Neural cell (in vitro differentiated cells): ENCODE results near the gene PLD1. TPM values are rescaled to one million over a fixed set of nuclear protein-coding genes. Genes with fewer than 3 reads are reported as not detected.

ENCODE experiments used
- H2AFZ ChIP-seq: fragments of 200-600, 300-800 bp; sonication (generic), shearing (Covaris generic); 2 replicates; pipeline ENCODE4 v1.6.0; 2014; ENCODE audit warnings: low read depth, mild to moderate bottlenecking, antibody characterized with exemption, low read length, moderate library complexity
- H3F3A ChIP-seq: fragments of 200-600 bp; shearing (Covaris generic); 2 replicates; pipeline ENCODE4 v1.6.1; 2016; ENCODE audit warnings: mild to moderate bottlenecking, moderate library complexity, mixed read lengths, antibody characterized with exemption, low read length; ENCODE audit not compliant: insufficient read depth, poor library complexity, severe bottlenecking
- H3K27ac ChIP-seq: fragments of 200-600, 300-800 bp; sonication (generic), shearing (Covaris generic); 2 replicates; pipeline ENCODE4 v1.5.1; 2014; ENCODE audit warnings: mild to moderate bottlenecking, low read length, moderate library complexity
- H3K27me3 ChIP-seq: fragments of 300-800, 200-600 bp; sonication (generic), shearing (Covaris generic); 2 replicates; pipeline ENCODE4 v1.6.0; 2014; ENCODE audit warnings: mild to moderate bottlenecking, low read depth, low read length, moderate library complexity; ENCODE audit not compliant: insufficient read depth
- H3K36me3 ChIP-seq: fragments of 300-800, 200-600 bp; sonication (generic), shearing (Covaris generic); 2 replicates; pipeline ENCODE4 v1.5.1; 2014; ENCODE audit warnings: mild to moderate bottlenecking, antibody characterized with exemption, low read length, moderate library complexity; ENCODE audit not compliant: insufficient read depth
- H3K4me2 ChIP-seq: fragments of 300-800, 200-600 bp; sonication (generic), shearing (Covaris generic); 2 replicates; pipeline ENCODE4 v1.6.0; 2014; ENCODE audit warnings: mild to moderate bottlenecking, low read length
- H3K4me3 ChIP-seq: fragments of 300-800, 200-600 bp; sonication (generic), shearing (Covaris generic); 2 replicates; pipeline ENCODE4 v1.5.1; 2014; ENCODE audit warnings: mild to moderate bottlenecking, low read length, moderate library complexity
- H3K79me2 ChIP-seq: fragments of 200-600 bp; shearing (Covaris generic); replicated peaks from 2 replicates; pipeline ENCODE4 v1.6.0; 2014; ENCODE audit warnings: mild to moderate bottlenecking, low read length, moderate library complexity; ENCODE audit not compliant: insufficient read depth
- H3K9ac ChIP-seq: fragments of 300-800, 200-600 bp; sonication (generic), shearing (Covaris generic); 2 replicates; pipeline ENCODE4 v1.6.1; 2016; ENCODE audit warnings: mild to moderate bottlenecking, low read length, mixed read lengths
- H3K9me2 ChIP-seq: fragments of 200-600 bp; shearing (Covaris generic); 2 replicates; pipeline ENCODE4 v1.6.1; 2016; ENCODE audit warnings: mild to moderate bottlenecking, low read length, mixed read lengths; ENCODE audit not compliant: insufficient read depth
- H3K9me3 ChIP-seq: fragments of 200-600, 300-800 bp; sonication (generic), shearing (Covaris generic); 2 replicates; pipeline ENCODE4 v1.6.1; 2016; ENCODE audit warnings: mild to moderate bottlenecking, mixed run types, low read length, moderate library complexity, mixed read lengths
- H4K20me1 ChIP-seq: fragments of 200-600 bp; shearing (Covaris generic); 2 replicates; pipeline ENCODE4 v1.6.1; 2016; ENCODE audit warnings: mild to moderate bottlenecking, mixed run types; ENCODE audit not compliant: insufficient read depth
- EP300 ChIP-seq: fragments of 450-650 bp; conservative IDR thresholded peaks from 2 replicates; pipeline ENCODE4 v1.6.1; 2014; ENCODE audit warnings: antibody characterized with exemption, mild to moderate bottlenecking, moderate library complexity; ENCODE audit not compliant: poor library complexity, severe bottlenecking
- EZH2 ChIP-seq: fragments of 200-600, 300-800 bp; shearing (Covaris generic), sonication (generic); IDR thresholded peaks from 2 replicates; pipeline ENCODE4 v1.6.1; 2014; ENCODE audit warnings: antibody characterized with exemption, low read length, borderline replicate concordance, mild to moderate bottlenecking; ENCODE audit not compliant: insufficient read depth, poor library complexity, severe bottlenecking
- MXI1 ChIP-seq: fragments of 450-650 bp; conservative IDR thresholded peaks from 2 replicates; pipeline ENCODE4 v1.6.1; 2014; ENCODE audit warnings: antibody characterized with exemption, mild to moderate bottlenecking; ENCODE audit not compliant: poor library complexity, severe bottlenecking
- POLR2AphosphoS5 ChIP-seq: IDR thresholded peaks from 2 replicates; pipeline ENCODE4 v1.6.1; 2012
- RAD21 ChIP-seq: fragments of 450-650 bp; conservative IDR thresholded peaks from 2 replicates; pipeline ENCODE4 v1.6.1; 2014; ENCODE audit warnings: antibody characterized with exemption, mild to moderate bottlenecking, moderate library complexity
- SMC3 ChIP-seq: fragments of 450-650 bp; conservative IDR thresholded peaks from 2 replicates; pipeline ENCODE4 v1.6.1; 2014; ENCODE audit warnings: antibody characterized with exemption, mild to moderate bottlenecking, moderate library complexity; ENCODE audit not compliant: poor library complexity
- TAF1 ChIP-seq: IDR thresholded peaks from 2 replicates; pipeline ENCODE4 v1.6.1; 2012; ENCODE audit warnings: low read depth
- polyA plus RNA-seq: library from polyadenylated mRNA; depleted of rRNA; stranded (reverse); fragments of >200 nt; gene quantifications from 2 replicates; pipeline ENCODE4 v1.2.3, GENCODE V29; 2014
- TF ChIP-seq, protein P1 (sequence below): IDR thresholded peaks from 2 replicates; pipeline ENCODE4 v1.6.1; 2012; ENCODE audit warnings: borderline replicate concordance
- TF ChIP-seq, protein P2 (sequence below): fragments of 450-650 bp; IDR thresholded peaks from 2 replicates; pipeline ENCODE4 v1.5.1; 2014; ENCODE audit warnings: antibody characterized with exemption, mild to moderate bottlenecking, moderate library complexity; ENCODE audit not compliant: poor library complexity, severe bottlenecking

The PLD1 gene
- polyA plus RNA-seq, 1 donor from 2014 or later, result 0.06 TPM

DNA sequence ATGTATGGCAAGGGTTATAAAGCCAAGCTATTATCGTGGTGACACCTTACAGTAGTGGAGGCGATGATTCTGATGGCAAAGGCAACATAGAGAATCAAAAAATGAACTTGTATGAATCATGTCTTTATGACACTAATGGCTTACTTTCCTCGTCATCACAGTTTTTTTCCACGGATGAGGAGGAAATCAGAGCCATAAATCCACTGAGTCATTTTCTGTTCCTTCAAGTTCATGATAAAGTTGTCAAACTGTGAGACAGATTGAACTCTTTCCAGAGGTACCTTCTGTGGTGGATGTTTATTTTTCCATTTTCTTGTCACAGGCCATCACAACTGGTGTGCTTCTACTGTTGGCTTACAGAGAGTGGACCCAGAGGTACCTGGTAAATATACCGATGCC, 41.4 kb upstream of the PLD1 start:
- Histone ChIP-seq H4K20me1 (no peaks in the 10 kb centered on the region), H3F3A (no peaks in the 10 kb centered on the region), H3K27me3 (no peaks in the 10 kb centered on the region), H3K9me2 (no peaks in the 10 kb centered on the region), H2AFZ (no peak overlapping the region), H3K9ac (no peak overlapping the region), H3K4me3 (no peak overlapping the region), H3K4me2 (no peak overlapping the region), H3K36me3 (no peaks in the 10 kb centered on the region), H3K9me3 (no peaks in the 10 kb centered on the region), H3K27ac (peak overlapping the region; percentile 22), H3K79me2 (no peaks in the 10 kb centered on the region)
- TF ChIP-seq POLR2AphosphoS5, result peak; percentile 52
- TF ChIP-seq EP300, result peak; percentile 86
- no peak for TF ChIP-seq RAD21

DNA sequence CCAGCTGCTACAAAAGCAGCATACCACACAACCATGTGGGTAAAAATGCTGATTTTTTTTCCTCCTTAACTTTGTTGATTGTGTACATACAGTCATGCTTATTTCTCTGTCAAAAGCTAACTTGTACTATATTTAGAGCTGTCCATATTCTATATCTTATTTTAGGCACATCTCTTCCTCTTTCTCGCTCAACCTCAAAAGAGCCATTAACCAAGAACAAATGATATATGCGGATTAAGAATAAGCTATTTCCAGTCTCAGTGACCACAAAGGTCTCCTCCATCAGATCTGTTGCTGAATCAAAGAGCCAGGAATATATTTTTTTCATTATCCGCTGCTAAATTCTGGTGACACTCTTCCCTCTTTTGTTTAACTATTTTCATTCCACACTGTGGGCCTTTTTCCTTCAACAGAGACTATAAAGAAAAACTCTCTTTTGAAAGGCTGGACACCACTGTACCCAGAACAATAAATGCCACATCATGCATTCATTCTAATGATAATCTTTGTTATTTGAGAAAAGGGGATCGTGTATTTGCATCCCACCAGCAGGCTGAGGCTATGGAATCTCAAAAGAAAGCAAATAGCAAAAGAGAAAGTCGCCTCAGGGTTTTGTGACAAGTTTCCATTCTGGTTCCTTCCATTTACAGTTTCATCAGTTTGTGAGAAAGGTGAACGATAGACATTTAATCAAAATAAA, 40.8 kb upstream of the PLD1 start:
- Histone ChIP-seq H3K27ac (peak overlapping the region; percentile 22), H2AFZ (no peak overlapping the region), H3K9ac (no peak overlapping the region), H3K36me3 (no peaks in the 10 kb centered on the region), H3K4me3 (no peak overlapping the region), H4K20me1 (no peaks in the 10 kb centered on the region), H3K27me3 (no peaks in the 10 kb centered on the region), H3K9me2 (no peaks in the 10 kb centered on the region), H3K4me2 (no peak overlapping the region), H3K9me3 (no peaks in the 10 kb centered on the region), H3F3A (no peaks in the 10 kb centered on the region), H3K79me2 (no peaks in the 10 kb centered on the region)
- TF ChIP-seq EP300, result no peak

DNA sequence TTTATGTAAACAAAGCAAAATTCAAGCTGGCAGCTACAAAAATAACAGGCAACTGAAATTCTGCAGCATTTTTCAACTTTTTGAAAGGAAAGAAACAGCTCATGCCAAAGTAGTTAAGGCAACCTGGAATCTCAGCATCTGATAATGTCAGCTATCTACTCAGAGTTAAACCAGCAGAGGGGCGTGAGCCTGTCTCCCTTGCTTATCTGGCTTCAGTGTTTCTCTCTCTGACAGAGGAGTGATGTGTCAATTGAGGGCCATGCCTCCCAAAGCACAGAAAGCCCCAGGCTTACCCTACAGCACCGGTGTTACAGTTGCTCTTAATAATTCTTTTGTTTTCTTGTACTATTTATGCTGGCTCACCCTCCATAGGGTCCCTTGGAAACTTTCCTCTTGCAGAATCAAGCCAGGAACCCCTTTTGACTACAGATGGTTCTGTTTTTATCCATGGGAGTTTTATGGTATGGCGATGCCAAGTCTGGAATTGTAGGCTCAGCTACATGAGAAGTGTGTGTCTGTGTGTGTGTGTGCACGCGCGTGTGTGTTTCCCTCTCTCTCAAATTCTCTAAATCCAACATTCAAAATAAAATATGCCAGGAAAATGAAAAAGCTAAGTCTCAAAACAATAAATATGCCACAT, 40.2 kb upstream of the PLD1 start:
- Histone ChIP-seq H3K4me2 (no peak overlapping the region), H2AFZ (no peak overlapping the region), H3K4me3 (no peak overlapping the region), H3K27ac (no peak overlapping the region), H3F3A (no peaks in the 10 kb centered on the region), H3K9me2 (no peaks in the 10 kb centered on the region), H3K36me3 (no peaks in the 10 kb centered on the region), H3K79me2 (no peaks in the 10 kb centered on the region), H4K20me1 (no peaks in the 10 kb centered on the region), H3K9ac (no peak overlapping the region), H3K27me3 (no peaks in the 10 kb centered on the region), H3K9me3 (no peaks in the 10 kb centered on the region)
- TF ChIP-seq POLR2AphosphoS5 (no peak), EP300 (no peak), SMC3 (no peak), MXI1 (no peak), TAF1 (no peak), RAD21 (no peak), EZH2 (no peak)
- TF ChIP-seq, protein P1, sequence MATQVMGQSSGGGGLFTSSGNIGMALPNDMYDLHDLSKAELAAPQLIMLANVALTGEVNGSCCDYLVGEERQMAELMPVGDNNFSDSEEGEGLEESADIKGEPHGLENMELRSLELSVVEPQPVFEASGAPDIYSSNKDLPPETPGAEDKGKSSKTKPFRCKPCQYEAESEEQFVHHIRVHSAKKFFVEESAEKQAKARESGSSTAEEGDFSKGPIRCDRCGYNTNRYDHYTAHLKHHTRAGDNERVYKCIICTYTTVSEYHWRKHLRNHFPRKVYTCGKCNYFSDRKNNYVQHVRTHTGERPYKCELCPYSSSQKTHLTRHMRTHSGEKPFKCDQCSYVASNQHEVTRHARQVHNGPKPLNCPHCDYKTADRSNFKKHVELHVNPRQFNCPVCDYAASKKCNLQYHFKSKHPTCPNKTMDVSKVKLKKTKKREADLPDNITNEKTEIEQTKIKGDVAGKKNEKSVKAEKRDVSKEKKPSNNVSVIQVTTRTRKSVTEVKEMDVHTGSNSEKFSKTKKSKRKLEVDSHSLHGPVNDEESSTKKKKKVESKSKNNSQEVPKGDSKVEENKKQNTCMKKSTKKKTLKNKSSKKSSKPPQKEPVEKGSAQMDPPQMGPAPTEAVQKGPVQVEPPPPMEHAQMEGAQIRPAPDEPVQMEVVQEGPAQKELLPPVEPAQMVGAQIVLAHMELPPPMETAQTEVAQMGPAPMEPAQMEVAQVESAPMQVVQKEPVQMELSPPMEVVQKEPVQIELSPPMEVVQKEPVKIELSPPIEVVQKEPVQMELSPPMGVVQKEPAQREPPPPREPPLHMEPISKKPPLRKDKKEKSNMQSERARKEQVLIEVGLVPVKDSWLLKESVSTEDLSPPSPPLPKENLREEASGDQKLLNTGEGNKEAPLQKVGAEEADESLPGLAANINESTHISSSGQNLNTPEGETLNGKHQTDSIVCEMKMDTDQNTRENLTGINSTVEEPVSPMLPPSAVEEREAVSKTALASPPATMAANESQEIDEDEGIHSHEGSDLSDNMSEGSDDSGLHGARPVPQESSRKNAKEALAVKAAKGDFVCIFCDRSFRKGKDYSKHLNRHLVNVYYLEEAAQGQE, result no peak
- TF ChIP-seq, protein P2, sequence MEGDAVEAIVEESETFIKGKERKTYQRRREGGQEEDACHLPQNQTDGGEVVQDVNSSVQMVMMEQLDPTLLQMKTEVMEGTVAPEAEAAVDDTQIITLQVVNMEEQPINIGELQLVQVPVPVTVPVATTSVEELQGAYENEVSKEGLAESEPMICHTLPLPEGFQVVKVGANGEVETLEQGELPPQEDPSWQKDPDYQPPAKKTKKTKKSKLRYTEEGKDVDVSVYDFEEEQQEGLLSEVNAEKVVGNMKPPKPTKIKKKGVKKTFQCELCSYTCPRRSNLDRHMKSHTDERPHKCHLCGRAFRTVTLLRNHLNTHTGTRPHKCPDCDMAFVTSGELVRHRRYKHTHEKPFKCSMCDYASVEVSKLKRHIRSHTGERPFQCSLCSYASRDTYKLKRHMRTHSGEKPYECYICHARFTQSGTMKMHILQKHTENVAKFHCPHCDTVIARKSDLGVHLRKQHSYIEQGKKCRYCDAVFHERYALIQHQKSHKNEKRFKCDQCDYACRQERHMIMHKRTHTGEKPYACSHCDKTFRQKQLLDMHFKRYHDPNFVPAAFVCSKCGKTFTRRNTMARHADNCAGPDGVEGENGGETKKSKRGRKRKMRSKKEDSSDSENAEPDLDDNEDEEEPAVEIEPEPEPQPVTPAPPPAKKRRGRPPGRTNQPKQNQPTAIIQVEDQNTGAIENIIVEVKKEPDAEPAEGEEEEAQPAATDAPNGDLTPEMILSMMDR, result no peak
